ENCODE results near the gene ARSD. TPM values are rescaled to one million over a fixed set of nuclear protein-coding genes. Genes with fewer than 3 reads are reported as not detected.
"Not testable (repeated sequence)": the region's sequence is repeated elsewhere in the genome, so short reads cannot be mapped to it uniquely, and the experiment has no call there.

ARSD gene
- total RNA-seq, 1 donor from 2014 or later, result 8.8 TPM

- H3K27ac Mint-ChIP-seq (ENCODE audit: unreplicated experiment), result peak overlapping the region; percentile 93
Observed at GRCh38 chrX:2967998-2968909, 39.1 kb upstream of the ARSD start.

GRCh38 chrX:2967584-2967983 lies 38.4 kb upstream of the ARSD start:
- no peaks in the 10 kb centered on the region for H3K27me3 Mint-ChIP-seq (ENCODE audit: low read depth)
- no peak for DNase-seq (ENCODE audit: low read depth, low spot score)
- H3K4me3 Mint-ChIP-seq, result peak overlapping the region; percentile 89
- H3K4me1 Mint-ChIP-seq, result peaks cover 52% of the 10 kb centered on the region
- no peaks in the 10 kb centered on the region for H3K9me3 Mint-ChIP-seq
- peak overlapping the region; percentile 93 for H3K27ac Mint-ChIP-seq (ENCODE audit: unreplicated experiment)
- H3K36me3 Mint-ChIP-seq (ENCODE audit: low read depth), result no peaks in the 10 kb centered on the region
- TF ChIP-seq CTCF (conservative IDR thresholded peaks at IDR 0.05), result no peak

More at GRCh38 chrX:2967998-2968909, 39.1 kb upstream of the ARSD start:
- Mint-ChIP-seq H3K27me3 (ENCODE audit: low read depth) (no peaks in the 10 kb centered on the region), H3K4me3 (peak overlapping the region; percentile 89), H3K36me3 (ENCODE audit: low read depth) (no peaks in the 10 kb centered on the region), H3K4me1 (peaks cover 48% of the 10 kb centered on the region), H3K9me3 (no peaks in the 10 kb centered on the region)
- DNase-seq (ENCODE audit: low read depth, low spot score), result peak; percentile 46
- no peak for TF ChIP-seq CTCF (conservative IDR thresholded peaks at IDR 0.05)

- H3K9me3 Mint-ChIP-seq, result no peaks in the 10 kb centered on the region
- peak overlapping the region; percentile 73 for H3K4me3 Mint-ChIP-seq
- no peak for TF ChIP-seq CTCF (conservative IDR thresholded peaks at IDR 0.05)
- no peaks in the 10 kb centered on the region for H3K36me3 Mint-ChIP-seq (ENCODE audit: low read depth)
- H3K27ac Mint-ChIP-seq (ENCODE audit: unreplicated experiment), result no peak overlapping the region
- no peaks in the 10 kb centered on the region for H3K27me3 Mint-ChIP-seq (ENCODE audit: low read depth)
- no peak for DNase-seq (ENCODE audit: low read depth, low spot score)
- peaks cover 57% of the 10 kb centered on the region for H3K4me1 Mint-ChIP-seq
Observed at GRCh38 chrX:2967012-2967411, 37.9 kb upstream of the ARSD start.

DNA sequence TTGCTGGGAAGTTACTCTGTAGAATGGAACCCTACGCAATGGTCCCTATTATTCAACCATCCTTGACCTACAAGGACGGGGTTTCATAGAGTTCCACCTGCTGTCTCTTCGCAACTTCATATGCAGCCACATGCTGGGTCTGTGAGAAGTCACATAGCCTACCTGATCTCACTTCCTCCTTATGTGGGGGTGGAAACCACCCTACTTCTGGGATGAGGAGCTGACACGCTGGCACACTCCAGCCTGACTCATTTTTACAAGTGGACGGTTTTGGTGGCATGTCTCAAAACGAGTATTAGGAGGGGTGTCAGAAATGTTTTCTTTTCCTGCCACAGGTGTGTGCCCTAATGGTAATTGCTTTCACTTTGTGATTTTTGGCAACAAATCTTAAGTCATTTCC lies 36.8 kb upstream of the ARSD start:
- Mint-ChIP-seq H3K36me3 (ENCODE audit: low read depth) (no peaks in the 10 kb centered on the region), H3K27me3 (ENCODE audit: low read depth) (no peaks in the 10 kb centered on the region), H3K4me1 (peaks cover 67% of the 10 kb centered on the region), H3K4me3 (peak overlapping the region; percentile 16), H3K27ac (ENCODE audit: unreplicated experiment) (peak overlapping the region; percentile 51), H3K9me3 (no peaks in the 10 kb centered on the region)
- TF ChIP-seq CTCF (conservative IDR thresholded peaks at IDR 0.05), result no peak
- no peak for DNase-seq (ENCODE audit: low read depth, low spot score)

DNA sequence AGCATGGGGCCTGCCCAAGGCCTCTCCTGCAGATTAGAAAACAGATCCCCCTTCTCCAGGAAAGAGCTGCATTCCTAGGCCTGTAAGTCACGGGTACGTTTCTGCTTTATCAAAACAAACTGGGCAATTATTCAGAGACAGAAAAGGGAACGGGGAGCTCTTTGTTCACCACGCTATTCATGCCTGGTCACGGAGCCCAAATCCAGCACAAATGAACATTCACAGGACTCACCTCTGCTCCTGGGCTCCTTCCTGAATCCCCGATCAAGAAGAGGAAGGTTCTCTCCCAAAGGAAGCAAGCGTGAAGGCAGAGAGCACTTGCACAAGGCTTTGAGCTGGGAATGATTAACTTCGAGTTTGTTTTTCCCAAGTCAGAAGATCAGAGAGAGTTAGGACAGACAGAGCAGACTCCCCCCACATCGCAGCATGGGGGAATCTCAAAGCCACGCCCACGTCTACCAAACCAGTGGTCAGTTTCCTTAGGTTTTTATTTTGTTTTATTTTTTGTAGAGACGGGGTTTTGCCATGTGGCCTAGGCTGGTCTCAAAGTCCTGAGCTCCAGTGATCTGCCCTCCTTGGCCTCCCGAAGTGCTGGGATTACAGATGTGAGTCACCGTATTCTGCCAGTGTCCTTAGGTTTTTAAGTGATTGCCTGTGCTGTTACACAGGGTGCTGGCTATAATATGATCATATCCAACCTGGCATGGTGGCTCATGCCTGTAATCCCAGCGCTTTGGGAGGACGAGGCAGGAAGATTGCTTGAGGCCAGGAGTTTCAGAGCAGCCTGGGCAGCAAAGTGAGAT lies 35.1 kb upstream of the ARSD start:
- H3K36me3 Mint-ChIP-seq (ENCODE audit: low read depth); DNase-seq (ENCODE audit: low read depth, low spot score); H3K27me3 Mint-ChIP-seq (ENCODE audit: low read depth); H3K9me3 Mint-ChIP-seq: not testable (repeated sequence)
- H3K27ac Mint-ChIP-seq (ENCODE audit: unreplicated experiment), result peak overlapping the region; percentile 100
- H3K4me3 Mint-ChIP-seq, result peak overlapping the region; percentile 82
- peaks cover 64% of the 10 kb centered on the region for H3K4me1 Mint-ChIP-seq

DNA sequence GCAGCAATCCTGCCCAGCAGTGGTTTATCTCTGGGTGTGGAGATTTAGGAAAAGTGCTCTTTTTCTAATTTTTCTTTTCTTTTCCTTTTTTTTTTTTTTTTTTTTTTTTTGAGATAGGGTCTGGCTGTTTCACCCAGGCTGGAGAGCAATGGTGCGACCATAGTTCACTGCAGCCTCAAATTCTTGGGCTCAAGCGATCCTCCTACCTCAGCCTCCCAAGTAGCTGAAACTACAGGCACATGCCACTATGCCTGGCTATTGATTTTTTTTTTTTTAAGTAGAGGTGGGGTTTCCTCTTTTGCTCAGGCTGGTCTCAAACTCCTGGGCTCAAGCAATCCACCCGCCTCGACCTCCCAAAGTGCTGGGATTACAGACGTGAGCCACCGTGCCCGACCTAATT lies 34.3 kb upstream of the ARSD start:
- DNase-seq (ENCODE audit: low read depth, low spot score); H3K9me3 Mint-ChIP-seq; H3K36me3 Mint-ChIP-seq (ENCODE audit: low read depth); H3K27ac Mint-ChIP-seq (ENCODE audit: unreplicated experiment); H3K4me3 Mint-ChIP-seq; H3K27me3 Mint-ChIP-seq (ENCODE audit: low read depth): not testable (repeated sequence)
- H3K4me1 Mint-ChIP-seq, result peaks cover 57% of the 10 kb centered on the region

All from neural crest cell (in vitro differentiated cells).